ENCODE data around the gene USP47.
"Not testable (repeated sequence)": the region's sequence is repeated elsewhere in the genome, so short reads cannot be mapped to it uniquely, and the experiment has no call there.

The USP47 gene

DNA sequence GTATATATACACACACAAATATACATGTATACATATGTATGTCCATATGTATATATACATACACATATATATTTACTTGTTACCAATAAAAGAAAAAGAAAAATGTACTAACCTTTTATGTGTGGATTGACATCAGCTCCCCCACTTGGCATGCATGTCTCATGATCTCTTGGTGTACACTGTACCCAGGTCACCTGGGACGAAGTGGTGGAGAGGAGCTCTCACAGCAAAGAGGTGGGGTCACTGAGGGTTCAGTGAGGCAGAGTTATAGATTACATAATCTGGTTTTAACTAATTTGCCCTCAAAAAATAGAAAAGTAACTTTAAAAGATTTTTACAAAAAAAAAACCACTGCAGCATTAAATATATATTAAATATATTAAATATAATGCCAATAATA lies 15.5 kb upstream of the USP47 start:
- no peak for DNase-seq

DNA sequence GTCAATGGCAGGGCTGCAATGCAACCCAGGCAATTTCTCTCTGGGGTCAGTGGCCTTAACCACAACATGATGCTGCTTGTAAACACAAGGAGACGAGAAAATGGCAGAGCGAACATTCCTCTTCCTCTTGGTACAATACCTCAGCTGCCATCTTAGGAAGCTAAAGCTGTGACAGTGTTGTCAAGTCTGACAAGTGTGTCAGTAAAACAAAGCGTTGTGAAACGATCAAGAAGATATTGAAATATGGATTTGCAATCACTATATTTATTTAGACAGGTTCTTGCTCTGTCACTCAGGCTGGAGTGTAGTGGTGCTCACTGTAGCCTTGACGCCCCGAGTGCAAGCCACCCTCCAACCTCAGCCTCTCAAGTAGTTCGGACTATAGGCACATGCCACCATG lies 14.5 kb upstream of the USP47 start:
- DNase-seq: no peak

GRCh38 chr11:11831406-11831805 lies 10.4 kb upstream of the USP47 start:
- DNase-seq: not testable (repeated sequence)

DNA sequence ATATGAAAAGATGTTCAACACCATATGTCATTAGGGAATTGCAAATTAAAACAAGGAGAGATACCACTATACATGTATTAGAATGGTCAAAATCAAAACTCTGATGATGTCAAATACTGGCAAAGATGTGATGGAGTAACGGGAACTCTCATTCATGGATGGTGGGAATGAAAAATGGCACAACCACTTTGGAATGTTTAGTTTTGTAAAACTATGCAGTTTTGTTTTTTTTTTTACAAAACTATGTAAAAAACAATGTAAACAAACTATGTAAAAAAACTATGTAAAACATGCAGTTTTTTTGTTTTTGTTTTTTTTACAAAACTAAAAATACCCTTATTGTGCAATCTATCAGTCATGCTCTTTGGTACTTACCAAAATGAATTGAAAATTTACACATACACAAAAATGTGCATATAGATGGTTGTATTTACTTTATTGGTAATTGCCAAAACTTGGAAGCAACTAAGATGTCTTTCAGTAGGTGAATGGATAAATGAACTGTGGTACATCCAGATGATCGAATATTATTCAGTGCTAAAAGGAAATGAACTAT lies 5.0 kb upstream of the USP47 start:
- DNase-seq: no peak

GRCh38 chr11:11839718-11840117 lies 2.1 kb upstream of the USP47 start:
- DNase-seq: no peak

GRCh38 chr11:11841116-11841722 lies 553 bp upstream of the USP47 start:
- DNase-seq: no peak

DNA sequence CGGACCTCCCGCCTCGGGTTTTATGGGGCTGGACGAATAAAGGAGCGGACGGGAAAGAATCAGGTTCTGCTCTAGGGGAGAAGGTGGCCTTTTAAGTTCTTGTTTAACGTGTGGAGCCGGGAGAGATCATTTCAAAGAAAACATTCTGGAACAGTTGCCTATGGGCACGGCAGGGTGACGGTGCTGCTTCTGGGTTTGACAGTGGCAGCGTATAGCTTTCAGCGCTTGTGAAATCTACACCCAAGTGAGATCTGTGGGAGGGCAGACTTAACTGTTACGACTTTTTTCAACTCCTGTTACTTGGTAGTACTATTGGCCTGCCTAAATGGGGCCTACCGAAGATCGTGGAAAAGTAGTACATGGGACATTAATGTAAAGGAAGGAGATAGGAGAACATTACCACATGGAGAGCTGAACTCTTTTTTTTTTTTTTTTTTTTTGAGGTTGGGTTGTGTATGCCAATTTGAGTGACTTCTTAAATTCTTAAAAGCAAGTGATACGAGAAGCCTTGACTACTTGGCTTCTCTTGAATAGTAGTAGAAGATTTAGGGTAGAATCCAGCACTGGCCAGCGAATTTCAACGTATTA lies 743 bp downstream of the USP47 start:
- DNase-seq: peak in 1 of 2 experiments; percentile 70

DNA sequence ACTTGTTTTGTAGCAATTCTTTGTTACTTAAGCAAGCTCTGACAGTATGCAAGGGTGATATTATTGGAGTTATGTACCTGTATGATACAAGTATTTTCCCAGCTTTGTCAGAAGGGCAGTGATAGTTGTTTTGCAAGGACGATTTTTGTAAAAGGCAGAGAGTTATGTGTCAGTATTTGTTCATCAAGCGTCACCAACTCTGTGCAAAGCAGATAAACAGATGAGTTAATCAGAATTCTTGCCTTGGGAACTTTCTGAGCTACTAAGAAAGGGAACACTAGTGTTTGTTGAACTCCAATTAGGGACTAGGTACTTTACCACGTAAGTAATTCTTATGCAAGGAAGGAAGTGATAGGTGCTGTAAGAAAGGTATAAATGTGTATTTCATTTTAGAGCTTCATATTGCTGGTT lies 1.4 kb downstream of the USP47 start:
- no peak for DNase-seq

DNA sequence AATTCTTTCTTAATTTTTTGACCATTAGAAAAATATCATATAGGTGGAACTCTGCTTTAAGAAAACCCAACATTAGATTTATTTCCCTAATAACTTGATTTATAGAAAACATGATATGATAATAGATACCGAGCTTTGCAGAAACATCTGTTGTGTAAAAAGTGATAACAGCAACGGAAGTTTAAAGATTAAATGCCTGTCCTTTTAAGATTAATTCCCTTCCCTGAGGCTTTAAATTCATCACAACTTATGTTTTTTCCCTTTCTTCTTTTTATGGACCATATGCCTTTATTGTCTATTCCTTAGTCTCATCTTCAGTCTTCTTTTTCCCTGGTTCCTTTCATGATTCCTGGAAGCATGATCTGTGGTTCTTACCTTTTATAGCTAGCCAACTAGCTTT lies 1.9 kb downstream of the USP47 start:
- DNase-seq: no peak

- no peak for DNase-seq
Measured at GRCh38 chr11:11844272-11844671, 2.5 kb downstream of the USP47 start.

GRCh38 chr11:11845071-11845470 lies 3.3 kb downstream of the USP47 start:
- DNase-seq: no peak

- DNase-seq: no peak
Measured at GRCh38 chr11:11845551-11845950, 3.8 kb downstream of the USP47 start.

DNA sequence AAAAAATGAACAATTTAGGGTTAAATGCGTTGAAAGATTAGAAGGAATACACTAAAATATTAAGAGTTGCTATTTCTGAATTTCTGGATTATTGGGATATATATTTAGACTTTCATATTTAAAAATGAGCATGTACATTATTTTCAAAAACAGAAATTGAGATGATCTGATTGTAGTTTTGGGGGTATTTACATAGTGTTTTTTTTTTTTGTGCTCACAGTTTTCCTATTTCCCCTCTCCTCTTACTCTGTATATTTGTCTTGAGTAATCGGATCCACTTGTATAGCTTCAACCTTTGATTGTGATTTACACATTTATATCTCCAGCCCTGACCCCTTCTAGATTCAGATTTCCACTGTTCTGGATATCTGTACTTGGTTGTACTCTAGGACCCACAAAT lies 5.3 kb downstream of the USP47 start:
- DNase-seq: no peak

GRCh38 chr11:11848891-11849746 lies 7.3 kb downstream of the USP47 start:
- DNase-seq: peak in 1 of 2 experiments; percentile 49

DNA sequence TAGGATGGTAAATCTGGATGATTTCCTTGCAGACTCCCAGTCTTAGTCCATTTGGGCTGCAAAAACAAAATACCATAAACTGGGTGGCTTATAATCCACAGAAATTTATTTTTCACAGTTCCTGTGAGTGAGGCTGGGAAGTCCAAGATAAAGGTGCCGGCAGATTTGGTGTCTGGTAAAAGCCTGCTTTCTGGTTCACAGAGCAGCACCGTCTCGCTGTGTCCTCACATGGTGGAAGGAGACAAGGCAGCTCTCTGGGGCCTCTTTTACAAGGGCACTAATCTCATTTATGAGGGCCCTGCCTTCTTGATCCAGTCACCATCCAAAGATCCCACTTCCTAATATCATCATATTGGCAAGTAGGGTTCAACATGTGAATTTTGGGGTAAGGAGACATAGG lies 8.9 kb downstream of the USP47 start:
- DNase-seq: no peak

DNA sequence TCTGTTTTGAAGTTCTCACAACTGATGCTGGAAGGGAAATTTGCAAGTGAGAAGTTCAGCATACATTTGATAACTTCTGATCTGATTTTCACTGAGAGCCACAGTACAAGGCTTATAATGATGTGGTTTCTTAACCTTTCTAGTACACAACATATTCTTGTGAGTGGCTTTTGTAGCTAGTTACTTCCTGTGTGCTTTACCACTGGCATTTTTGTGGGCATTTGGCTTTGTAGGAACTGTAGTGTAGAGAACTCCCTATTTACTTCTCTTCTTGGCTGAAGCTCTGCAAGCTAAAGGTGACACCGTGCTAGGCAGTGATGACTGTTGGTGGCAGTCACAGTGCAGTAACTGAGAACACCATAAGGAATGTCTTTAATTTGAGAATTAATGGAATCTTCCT lies 14.9 kb downstream of the USP47 start:
- DNase-seq: no peak

DNA sequence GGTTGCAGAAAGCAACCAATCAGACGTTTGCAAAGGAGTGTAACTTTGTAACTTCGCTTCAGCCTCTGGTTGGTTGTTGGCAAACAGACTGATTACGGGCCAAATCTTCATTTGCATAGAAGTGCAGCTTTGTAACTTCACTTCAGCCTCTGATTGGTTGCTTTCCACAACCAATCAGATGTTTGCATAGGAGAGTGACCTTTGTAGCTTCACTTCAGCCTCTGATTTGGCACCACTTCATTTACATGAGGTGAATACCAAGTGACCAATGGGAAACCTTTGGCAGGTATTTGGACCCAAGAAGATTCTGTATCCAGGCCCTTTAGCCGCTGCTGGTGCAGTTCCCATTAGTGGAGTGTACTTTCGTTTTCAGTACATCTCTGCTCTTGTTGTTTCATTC lies 16.0 kb downstream of the USP47 start:
- no peak for DNase-seq

- DNase-seq: no peak
Measured at GRCh38 chr11:11858676-11859075, 16.9 kb downstream of the USP47 start.

DNA sequence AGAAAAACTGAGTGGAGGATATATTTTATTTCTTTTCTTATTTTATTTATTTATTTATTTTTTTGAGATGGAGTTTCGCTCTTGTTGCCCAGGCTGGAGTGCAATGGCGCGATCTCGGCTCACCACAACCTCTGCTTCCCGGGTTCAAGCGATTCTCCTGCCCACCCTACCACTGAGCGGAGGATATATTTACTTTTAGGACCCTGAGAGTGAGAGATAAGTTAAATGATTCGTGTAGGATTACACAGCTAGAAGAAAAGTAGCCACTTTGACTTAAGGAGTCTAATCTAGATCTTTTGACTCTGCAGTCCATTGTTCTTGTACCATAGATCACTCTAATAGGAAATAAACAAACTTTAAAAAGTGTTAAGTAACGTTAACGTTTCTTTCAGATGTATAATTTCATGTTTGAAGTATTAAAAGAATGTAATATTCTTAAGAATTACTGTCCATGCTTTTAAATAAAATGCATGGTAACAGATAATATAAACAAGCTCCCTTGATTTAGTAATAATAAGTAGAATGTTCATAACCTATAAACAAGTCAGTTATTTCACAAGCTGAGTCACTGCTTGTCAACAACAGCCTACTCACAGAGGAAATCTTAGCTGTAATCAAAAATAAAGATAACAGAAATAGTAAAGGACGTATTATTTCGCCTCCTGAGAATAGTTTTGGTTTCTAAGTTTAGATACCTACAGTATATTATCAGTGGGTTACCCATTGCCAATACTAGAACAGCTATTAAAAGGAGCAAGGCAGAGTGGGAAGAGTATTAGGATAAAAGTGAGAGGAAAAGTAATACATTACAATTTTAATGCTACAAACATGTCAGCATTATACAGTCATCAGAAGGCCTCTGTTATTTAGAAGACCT lies 18.6 kb downstream of the USP47 start:
- no peak for DNase-seq

DNA sequence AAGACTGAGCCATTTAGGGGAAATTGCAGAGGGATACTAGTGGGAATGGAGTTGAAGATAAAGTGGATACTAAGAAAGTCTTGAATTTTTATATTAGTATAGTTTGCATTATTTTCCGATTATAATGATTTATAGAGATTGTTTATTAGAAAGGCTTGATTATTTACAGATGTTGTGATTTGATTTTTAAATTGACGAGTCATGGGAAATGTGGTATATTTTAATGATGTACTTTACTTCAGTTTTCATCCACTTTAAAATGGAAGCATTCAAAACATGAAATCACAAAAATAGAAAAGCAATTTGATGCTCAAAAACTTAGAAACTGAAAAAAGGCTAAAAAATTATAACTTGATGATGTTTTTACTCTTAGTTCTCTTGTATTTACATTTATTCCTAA lies 21.2 kb downstream of the USP47 start:
- DNase-seq: no peak

DNA sequence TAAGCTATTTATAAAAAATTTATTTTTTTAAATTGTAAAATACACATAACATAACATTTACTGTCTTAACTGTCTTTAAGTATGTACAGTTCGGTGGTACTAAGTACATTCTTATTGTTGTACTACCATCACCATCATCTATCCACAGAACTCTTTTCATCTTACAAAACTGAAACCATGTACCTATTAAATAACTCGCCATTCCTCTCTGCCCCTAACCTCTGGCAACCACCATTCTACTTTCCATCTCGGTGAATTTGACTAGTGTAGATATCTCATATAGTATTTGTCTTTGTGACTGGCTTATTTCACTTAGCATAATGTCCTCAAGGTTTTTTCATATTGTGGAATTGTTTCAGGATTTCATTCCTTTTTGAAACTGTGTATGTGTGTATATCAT lies 22.6 kb downstream of the USP47 start:
- no peak for DNase-seq

GRCh38 chr11:11864803-11865202 lies 23.0 kb downstream of the USP47 start:
- no peak for DNase-seq

DNA sequence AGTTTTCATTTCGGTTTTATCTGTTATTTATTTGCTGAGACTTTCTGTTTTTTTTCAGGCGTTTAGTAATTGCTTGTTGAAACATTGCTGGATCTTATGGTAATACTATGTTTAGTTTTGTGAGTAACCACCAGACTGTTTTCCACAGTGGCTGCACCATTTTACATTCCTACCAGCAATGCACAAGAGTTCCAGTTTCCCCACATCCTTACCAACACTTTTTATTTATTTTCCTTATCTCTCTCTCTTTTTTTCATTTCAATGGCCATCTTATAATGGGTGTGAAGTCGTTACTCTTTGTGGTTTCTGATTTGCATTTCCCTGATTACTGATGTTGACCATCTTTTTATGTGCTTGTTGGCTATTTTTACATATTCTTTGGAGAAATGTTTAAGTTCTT lies 23.7 kb downstream of the USP47 start:
- DNase-seq: no peak
